ENCODE results near the gene PAQR7.

DNA sequence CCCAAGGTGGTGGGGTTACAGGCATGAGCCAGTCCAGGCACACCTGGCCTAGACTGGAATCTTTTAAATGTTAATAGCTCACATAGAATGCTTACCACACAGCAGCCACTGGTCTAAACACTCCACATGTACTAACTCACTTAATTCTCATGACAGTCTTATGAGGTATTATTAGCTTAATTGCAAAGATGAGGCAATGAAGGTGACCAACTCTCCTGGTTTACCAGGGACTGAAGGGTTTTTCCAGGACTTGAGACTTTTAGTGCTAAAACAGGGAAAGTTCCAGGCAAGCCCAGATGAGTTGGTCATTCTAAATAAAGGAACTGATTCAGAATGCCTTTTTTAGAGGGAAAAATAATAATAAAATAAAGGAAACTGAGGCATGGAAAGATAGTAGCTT is 37.7 kb upstream of the PAQR7 start:
- no peak for TF ChIP-seq ATF1 (CRISPR knock-in tag; IDR thresholded peaks at IDR 0.05)
- no peak for TF ChIP-seq CREB1 (CRISPR knock-in tag; IDR thresholded peaks at IDR 0.05)
- TF ChIP-seq, protein P1, sequence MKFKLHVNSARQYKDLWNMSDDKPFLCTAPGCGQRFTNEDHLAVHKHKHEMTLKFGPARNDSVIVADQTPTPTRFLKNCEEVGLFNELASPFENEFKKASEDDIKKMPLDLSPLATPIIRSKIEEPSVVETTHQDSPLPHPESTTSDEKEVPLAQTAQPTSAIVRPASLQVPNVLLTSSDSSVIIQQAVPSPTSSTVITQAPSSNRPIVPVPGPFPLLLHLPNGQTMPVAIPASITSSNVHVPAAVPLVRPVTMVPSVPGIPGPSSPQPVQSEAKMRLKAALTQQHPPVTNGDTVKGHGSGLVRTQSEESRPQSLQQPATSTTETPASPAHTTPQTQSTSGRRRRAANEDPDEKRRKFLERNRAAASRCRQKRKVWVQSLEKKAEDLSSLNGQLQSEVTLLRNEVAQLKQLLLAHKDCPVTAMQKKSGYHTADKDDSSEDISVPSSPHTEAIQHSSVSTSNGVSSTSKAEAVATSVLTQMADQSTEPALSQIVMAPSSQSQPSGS (CRISPR knock-in tag; IDR thresholded peaks at IDR 0.05; ENCODE audit: borderline replicate concordance, low read depth): no peak
- TF ChIP-seq, protein P2, sequence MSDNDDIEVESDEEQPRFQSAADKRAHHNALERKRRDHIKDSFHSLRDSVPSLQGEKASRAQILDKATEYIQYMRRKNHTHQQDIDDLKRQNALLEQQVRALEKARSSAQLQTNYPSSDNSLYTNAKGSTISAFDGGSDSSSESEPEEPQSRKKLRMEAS (CRISPR knock-in tag; IDR thresholded peaks at IDR 0.05): no peak
- TF ChIP-seq TP53 (CRISPR knock-in tag; IDR thresholded peaks at IDR 0.05): no peak
- TF ChIP-seq GABPB1 (CRISPR knock-in tag; IDR thresholded peaks at IDR 0.05): no peak
- TF ChIP-seq, protein P3, sequence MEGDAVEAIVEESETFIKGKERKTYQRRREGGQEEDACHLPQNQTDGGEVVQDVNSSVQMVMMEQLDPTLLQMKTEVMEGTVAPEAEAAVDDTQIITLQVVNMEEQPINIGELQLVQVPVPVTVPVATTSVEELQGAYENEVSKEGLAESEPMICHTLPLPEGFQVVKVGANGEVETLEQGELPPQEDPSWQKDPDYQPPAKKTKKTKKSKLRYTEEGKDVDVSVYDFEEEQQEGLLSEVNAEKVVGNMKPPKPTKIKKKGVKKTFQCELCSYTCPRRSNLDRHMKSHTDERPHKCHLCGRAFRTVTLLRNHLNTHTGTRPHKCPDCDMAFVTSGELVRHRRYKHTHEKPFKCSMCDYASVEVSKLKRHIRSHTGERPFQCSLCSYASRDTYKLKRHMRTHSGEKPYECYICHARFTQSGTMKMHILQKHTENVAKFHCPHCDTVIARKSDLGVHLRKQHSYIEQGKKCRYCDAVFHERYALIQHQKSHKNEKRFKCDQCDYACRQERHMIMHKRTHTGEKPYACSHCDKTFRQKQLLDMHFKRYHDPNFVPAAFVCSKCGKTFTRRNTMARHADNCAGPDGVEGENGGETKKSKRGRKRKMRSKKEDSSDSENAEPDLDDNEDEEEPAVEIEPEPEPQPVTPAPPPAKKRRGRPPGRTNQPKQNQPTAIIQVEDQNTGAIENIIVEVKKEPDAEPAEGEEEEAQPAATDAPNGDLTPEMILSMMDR (IDR thresholded peaks at IDR 0.05): no peak
- no peak for TF ChIP-seq ESRRA (CRISPR knock-in tag; IDR thresholded peaks at IDR 0.05; ENCODE audit: borderline replicate concordance)
- TF ChIP-seq RELA (CRISPR knock-in tag; IDR thresholded peaks at IDR 0.05; ENCODE audit: borderline replicate concordance): no peak
- TF ChIP-seq, protein P4, sequence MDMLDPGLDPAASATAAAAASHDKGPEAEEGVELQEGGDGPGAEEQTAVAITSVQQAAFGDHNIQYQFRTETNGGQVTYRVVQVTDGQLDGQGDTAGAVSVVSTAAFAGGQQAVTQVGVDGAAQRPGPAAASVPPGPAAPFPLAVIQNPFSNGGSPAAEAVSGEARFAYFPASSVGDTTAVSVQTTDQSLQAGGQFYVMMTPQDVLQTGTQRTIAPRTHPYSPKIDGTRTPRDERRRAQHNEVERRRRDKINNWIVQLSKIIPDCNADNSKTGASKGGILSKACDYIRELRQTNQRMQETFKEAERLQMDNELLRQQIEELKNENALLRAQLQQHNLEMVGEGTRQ (CRISPR knock-in tag; IDR thresholded peaks at IDR 0.05): no peak
- no peak for TF ChIP-seq TCF7 (CRISPR knock-in tag; IDR thresholded peaks at IDR 0.05; ENCODE audit: low read depth)
- TF ChIP-seq SMAD4 (CRISPR knock-in tag; IDR thresholded peaks at IDR 0.05): no peak

Data from WTC11 (cell line).